Amniotic stem cell (primary cell): Measurements from ENCODE around the gene MYH15.

Experiments used
- DNase-seq: peaks from one replicate; lab custom pipeline; 2025; lab: John Stamatoyannopoulos, UW

Gene MYH15

DNA sequence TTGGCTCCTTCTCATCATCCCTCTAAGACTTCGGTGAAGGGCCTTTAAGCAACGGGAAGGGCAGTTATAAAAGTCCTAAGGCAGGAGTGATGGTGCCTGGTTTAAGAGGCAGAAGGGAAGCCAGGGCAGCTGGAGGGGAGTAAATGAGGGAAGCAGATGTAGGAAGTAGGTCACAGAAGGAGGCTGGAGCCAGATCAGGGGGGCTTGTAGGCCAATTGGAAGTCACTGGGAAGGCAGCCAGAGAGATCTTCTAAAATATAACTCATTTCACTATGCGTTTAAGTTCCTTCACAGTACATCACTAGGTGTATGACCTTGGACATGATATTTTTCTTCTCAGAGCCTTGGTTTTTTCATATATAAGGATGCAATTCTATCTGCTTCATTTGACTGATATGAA is 94.7 kb downstream of the MYH15 start:
- DNase-seq = no peak

DNA sequence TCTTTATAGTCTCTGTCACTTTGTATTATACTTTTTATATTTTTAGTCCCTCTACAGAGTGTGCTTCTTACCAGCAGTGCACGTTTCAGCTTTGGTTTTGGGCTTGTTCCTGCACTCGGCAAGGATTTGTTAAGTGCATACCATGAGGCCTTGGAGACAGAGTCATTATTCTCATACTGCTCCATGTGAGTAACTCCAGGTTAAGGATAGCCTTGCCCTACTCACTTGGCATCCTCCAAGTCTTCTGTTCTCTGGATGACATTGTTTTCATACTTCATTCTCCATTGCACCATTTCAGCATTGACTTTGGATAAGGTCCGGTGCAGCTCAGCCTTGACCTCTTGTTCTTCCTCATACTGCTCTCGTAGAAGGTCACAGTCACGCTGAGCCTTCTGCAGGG is 96.4 kb downstream of the MYH15 start:
- no peak for DNase-seq

DNA sequence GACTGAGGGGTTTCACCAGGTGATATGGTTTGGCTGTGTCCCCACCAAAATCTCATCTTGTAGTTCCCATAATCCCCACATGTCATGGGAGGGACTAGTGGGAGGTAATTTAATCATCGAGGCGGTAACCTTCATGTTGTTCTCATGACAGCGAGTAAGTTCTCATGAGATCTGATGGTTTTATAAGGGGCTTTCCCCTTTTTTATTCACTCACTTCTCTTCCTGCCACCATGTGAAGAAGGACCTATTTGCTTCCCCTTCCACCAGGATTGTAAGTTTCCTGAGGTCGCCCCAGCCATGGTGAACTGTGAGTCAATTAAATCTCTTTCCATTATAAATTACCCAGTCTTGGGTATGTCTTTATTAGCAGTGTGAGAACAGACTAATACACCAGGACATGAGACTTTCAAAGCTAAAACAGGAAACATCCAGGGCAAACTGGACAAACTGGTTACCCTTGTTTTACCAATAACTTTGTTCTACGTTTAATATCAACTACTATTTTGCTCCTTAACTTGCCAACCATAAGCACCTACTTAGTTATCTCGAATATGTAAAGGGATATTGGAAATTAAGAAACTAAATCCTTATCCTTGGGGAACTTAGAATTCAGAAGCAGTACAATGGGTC is 98.2 kb downstream of the MYH15 start:
- no peak for DNase-seq

DNA sequence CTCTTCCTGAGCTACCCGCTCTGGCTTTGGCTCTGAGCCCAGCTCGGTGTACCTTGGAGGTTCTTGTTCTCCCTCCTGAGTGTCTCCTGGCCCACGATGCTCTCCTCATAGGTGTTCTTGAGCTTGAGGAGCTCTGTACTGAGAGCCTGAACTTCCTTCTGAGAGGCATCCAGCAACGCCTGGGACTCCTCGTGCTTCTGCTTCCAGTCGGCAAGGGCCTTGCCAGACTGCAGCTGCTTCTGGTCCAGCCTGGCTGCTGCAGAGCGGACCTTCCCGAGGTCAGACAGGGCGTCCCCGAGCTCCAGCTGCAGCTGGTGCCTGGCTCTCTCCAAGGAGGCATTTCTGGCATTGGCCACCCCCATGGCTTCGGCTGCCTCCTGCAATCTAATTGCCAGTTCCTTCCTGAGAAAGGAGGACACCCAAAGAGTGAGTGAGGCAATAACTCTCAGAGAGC is 99.8 kb downstream of the MYH15 start:
- no peak for DNase-seq

DNA sequence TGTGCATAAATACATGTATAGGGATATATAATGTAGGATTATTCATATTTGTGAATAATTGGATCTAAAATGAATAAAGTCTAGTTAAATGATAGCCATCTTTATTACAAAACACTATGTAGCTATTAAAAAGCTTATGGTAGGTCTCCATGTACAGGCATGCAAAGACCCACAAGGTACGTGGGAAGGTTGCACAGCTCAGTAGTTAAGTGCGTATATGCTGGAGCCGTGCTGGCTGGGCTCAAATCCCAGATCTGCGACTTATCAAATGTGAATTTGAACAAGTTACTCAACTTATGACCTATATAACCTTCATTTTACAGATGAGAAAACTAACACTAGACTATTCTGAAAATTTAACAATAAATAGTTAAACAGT is 100.6 kb downstream of the MYH15 start:
- DNase-seq = no peak

DNA sequence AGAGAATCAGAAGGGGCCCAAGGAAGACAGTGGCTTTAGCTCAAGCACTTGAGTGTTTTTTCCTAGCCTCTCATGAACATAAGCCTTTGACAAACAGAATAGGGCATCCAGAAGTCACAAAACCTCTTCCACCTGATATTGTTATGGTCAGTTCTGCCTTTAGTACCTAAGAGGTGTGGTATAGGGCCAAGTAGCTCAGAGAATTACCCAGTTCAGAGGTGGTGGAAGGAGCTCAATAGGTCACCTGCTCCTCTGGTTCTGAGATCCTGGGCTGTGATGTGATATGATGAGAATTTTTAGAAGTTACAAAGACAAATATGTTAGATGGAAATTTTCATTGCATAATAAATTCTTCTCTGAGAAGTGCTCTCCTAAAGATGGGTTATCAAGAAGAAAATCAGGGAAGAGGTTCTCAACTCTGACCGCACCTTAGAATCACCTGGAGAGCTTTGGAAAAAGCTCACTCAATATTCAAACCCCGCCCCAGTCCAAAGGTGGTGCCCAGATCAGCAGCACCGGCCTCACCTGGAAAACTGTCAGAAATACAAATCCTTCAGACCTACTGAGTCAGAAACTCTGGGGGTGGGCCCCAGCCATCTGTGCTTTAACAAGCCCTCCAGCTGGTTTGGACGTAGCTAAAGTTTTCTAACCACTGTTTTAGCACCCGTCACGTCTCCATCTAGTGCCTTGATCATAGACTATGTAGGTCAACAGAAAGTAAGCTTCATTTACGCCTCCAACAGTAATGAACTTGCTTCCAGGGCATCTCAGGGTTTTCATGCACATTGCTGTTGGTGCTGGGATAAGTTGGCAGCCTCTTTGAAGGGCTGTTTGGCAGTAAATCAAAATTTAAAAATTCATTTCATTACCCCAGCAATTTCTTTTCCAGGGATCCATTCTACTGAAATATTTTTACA is 101.3 kb downstream of the MYH15 start:
- DNase-seq = no peak

DNA sequence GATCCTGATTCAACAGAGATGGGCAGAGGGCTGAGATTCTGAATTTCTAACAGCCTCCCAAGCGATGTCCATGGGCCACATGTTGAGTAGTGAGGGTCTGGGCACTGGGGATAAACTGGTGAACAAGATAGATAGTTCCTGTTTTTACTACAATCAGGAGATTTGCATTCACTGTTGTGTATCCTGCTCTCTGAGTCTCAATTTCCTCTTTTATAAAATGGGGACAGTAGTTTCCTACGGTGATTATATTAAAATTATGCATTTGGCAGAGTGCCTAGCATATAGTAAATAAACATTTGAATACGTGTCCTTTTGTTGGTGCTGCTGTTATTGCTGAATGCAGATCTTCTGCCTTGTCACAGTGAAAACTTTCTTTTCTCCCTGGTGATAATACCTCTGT is 102.5 kb downstream of the MYH15 start:
- no peak for DNase-seq

DNA sequence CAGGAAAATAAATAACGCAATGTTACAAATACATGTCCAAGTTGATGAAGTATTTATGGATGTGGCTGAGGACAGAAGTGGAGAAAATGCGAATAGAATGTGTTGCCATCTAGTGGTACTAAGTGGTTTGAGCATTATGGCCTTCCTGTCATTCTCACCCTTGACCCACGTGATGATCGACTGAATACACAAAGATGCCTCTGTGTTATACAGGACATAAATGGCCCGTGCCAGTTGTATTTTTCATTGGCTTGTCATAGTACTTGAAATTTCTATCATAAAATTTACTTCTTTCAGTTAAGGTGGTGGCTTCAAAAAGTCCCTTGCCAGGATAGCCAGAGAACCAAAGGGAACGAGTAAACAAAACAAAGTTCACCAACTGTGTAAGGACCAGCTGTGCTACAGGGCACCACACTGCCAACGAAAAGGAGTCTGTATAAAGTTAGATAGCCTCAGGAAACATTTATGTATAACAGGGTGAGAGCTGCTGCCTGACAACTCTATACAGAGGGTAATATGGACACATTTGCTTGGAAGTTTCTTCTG is 103.7 kb downstream of the MYH15 start:
- DNase-seq = peak; percentile 24

DNA sequence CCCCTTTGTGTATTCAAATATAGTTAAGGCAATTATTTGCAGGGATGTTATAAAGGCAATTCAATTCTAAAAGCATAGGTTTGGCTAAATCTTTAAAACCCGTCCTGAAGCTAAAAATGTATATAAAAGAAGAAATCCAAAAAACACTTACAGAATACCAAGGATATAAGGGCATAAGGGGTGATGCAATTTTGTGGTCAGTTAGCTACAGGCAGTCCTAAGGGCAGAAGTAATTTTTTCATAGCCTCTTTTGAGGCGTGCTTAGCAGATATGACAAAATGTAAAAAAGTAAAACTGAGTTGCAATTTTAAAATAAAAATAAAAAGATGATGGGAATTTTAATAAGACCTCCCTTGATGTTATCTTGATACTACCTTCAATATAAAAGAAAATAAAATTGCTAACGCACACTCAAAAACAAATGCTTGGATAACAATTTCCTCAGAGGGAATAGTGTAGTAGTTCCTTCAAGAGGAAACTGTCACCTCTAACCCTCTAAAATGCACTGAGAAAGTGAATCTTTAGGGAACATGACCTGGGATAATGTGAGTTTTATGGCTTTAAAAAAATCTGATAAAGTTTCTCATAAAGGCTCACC is 104.2 kb downstream of the MYH15 start:
- no peak for DNase-seq

DNA sequence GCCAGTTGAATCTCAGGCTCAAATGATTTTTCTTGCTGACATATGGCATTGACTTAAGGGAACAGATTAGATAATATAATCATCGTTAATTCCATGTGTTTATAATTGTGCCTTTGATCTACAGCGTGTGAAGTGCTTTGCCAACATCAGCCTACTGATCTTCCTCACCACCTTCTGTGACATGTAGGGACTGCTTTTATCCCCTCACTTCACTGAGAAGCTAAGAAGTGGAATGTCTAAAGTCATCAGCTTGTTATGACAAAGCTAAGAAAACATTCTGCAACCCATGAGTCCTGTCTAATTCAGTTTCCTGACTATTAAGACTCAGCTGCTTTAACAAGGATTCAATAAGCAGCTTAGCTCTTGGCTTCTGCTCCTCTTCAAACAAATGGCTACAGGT is 106.0 kb downstream of the MYH15 start:
- DNase-seq = no peak

DNA sequence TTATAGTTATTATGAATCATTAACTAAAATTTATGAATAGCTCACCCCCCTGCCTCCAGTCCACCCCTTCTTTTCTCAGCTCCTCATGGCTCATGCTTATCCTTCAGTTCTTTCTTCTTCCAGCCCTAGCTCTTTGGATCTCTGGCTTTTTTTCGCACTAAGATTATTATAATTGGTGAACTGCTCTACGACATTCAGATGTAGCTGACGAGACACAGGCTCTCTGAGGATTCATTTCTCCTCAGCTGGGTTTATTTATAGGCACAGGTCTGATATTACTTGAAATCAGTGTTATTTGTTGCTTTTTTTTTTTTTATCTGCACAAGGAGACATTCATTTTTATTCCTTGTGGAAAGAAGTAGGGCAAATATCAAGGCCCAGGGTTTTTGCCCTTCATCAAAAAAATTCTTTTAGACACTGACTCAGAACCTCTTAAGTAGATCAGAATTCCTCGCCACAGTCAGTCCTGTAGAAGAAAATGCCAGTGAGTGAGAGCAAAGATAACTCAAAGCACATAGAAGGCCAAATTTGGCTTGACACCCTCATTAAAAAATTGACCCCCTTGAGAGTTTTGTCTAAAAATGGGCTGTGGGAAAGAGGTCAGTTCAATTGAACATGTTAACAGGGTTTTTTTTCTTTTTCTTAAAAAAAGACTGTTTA is 106.6 kb downstream of the MYH15 start:
- DNase-seq = no peak

DNA sequence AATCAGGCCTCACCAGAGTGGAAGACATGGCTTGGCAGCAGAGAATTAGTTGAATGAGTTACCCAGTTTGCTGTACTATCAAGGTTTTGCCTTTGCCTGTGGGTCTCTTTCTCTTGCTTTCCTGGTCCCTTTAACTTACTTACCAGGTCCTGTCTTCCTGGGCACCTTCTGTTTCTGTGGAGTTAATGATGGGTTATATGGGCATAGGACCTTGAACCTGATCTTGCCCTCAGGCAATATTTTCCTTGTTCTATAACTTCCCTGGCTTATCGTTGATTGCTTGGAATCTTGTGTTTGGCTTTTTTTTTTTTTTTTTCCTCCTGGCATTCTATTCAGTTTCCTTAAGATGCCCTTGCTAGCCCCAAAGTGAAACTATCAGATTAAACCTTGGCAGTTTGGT is 107.2 kb downstream of the MYH15 start:
- DNase-seq = no peak

DNA sequence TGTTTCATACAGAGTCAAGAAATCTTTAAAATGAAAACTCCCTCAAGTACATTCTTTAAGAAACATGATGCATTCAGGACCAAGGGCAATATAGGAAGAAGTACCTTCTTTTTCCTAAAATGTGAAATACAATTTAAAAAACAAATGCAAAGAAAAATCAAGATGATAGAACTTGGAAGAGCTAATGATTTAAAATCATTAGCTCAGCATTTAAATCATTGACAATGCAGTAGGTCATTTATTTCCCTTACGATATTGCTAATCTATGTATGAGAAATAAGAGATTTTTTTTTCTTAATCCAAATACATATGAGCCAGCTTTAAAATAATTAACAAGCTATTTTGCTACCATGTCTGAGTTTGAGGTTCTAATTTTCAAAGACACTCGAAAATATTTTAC is 108.6 kb downstream of the MYH15 start:
- no peak for DNase-seq

DNA sequence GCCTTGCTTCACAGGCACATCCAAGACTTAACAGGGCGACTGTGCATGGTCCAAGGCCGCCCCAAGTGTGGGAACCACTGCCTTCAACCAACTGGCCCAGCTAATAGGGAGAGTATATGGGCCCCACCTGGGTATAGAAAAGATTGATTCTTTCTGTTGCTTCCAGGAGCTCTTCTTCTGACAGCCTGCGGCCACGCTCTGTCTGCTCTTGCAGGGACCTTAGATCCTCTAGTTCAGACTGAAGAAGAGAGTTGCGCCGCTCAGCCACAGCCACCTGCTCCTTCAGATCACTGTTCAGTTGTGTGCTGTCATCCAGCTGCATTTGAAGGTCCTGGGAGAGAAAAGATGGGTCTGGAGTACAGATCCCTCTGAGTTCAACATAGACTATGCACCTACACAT is 111.9 kb downstream of the MYH15 start:
- DNase-seq = no peak

DNA sequence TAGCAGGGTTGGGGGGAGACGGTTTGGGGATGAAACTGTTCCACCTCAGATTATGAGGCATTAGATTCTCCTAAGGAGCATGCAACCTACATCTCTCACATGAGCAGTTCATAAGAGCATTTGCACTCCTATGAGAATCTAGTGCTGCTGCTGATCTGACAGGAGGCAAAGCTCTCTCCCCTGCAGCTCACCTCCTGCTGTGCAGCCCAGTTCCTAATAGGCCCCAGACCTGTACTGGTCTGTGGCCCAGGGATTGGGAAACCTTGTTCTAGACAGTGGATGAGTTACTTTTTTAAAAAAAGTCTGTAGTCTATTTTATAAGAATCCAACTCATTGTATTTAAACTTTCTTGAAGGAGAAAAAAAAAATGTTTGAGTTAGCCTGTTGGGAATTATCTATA is 114.1 kb downstream of the MYH15 start:
- DNase-seq = no peak

DNA sequence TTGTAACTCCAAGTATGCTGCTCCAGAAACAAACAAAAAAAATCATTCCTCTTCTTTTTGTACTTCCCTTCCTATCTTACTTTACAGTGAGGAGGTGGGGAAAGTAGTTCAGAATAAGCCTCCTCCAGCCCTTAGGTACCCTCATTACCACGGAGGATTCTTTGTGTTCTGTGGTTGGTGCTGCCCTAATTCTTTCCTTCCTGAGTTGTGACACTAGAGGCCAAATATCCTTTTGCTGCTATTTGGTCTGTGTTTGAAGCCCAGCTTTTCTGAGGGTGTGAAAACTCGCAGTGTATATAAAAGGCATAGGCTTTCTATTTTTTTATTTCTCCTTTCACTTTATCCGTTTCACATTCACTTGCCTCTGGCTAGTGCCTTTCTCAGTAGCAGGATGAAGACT is 115.8 kb downstream of the MYH15 start:
- DNase-seq = no peak

DNA sequence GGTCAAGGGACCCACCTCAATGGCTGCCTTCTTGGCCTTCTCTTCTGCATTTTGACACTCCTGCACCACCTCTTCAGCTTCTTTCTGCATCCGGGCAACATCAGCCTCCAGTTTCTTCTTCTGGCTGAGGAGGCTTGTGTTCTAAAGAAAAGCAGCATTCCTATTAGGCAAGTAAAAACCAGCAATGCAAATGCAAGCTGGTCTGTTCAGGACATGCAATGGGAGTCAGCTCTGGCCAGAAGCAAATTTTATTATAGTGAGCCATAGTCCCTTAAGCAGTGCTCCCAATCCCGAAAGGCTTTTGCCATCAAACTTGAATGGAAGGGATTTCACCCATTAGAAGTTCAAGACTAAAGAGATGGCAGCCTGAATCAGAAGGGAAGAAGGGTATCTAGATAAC is 116.4 kb downstream of the MYH15 start:
- no peak for DNase-seq

DNA sequence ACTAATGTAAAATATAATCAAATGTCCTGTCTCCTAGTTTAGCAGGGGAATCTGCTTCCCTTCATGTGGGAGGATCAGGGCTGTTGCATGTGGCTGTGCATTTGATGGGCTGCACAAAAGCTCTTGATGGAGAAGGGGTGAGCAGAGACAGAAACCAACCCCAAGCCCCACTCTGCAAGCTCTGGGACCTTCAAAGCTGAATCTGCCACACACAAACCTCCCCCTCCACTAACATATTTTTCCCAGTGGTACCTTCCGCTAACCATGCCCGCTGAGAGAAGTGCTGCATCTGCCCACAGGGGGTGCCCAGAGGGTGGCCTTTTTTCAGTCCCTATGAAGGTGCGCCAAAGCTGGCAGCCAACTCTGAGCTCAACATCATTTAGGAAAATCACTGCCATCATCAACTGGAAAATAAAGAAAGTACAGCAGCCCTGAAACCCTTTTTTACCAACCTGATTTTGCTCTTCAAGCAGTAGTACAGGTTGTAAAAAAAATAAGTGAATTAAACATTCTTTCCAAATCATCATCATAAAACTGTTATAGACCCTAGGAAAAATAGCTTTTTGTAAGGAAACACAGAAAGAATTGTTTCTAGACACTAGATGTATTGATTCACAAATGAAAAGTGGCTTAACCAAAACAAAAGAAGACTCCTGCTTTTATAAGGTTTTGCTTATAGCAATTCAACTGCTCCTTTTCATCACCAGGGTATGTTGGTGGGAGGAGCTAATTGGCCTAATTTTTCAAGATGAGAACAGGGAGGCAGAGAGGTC is 117.1 kb downstream of the MYH15 start:
- no peak for DNase-seq

DNA sequence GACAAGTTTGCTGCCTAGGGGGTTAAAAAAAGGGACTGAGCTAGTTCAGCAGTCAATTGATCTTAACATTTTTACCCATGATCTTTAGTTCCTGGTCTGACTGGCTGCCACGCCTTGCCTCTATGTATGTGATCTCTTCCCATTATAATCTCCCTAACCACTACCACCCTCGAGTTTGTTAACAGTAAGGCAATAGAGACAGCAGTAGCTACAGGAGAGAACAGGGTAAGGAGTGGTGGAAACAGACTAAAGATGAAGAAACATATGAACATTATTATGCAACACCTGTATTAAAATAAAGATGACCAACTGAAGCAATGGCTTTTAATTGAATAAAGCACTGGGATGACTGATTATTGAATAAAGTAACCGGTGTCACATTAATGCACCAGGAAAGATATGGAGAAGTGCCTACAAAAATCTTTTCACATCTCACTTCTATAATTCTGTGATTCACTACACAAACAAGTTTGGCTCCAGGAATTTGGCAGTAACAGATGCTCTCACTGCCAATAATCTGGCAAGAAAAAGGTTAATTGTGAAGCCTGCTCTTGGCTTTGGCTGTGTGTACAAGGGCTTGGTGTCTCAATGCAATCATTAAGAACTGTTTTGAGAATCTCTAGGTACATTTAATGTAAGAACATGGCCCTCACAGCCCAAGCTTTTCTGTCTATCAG is 118.3 kb downstream of the MYH15 start:
- DNase-seq = no peak

DNA sequence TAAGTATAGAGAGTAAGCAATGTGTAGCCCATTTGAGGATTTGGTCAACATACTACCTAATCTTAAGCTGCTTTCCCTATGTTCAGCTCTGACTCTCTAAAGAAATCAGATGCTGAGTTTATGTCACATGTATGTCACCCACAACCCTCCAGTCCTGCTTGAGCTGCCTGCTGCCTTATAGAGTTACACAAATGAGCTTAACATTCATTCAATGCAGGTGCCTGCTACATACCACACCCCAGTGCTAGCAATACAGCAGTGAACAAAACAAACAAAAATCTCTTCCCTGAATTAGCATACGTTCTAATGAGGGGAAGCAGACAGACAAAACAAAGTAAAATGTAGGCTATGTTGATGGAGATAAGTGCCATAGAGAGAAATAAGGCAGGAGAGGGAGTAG is 121.0 kb downstream of the MYH15 start:
- DNase-seq = no peak
